Inflammatory macrophage treated with lipopolysaccharide for 1 hour (primary cell): ENCODE data around the gene CEP41.
"Not testable (repeated sequence)": the region's sequence is repeated elsewhere in the genome, so short reads cannot be mapped to it uniquely, and the experiment has no call there.

Experiments
- DNase-seq, 2 donors: peaks; one replicate each; pipeline ENCODE4 v3.0.0-alpha.2; 2020 to 2022

The CEP41 gene

DNA sequence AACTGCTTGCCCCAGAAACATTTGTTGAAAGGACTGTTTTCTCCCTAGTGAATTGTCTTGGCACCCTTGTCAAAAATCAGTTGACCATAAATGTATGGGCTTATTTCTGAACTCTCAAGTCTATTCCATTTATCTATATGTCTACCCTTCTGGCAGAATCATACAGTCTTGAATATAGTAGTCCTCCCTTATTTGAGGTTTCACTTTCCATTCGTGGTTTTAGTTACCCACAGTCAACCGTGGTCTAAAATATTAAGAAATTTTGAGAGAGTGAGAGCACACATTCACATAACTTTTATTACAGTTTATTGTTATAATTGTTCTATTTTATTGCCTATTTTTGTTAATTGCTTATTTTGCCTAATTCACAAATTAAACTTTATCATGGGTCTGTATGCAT, 17.4 kb upstream of the CEP41 start:
- peak in 1 of 2 donors; percentile 30 for DNase-seq

DNA sequence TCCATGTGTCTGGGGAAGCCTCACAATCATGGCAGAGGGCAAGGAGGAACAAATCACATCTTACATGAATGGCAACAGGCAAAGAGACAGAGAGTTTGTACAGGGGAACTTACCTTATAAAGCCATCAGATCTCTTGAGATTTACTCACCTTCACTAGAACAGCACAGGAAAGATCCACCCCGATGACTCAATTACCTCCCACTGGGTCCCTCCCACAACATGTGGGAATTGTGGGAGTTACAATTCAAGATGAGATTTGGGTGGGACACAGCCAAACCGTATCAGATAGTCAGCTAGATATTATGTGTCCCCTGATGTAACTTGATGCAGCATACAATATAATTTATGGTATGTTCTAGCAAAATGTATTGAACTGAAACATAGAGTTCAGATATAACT, 14.1 kb upstream of the CEP41 start:
- DNase-seq, result no peak

DNA sequence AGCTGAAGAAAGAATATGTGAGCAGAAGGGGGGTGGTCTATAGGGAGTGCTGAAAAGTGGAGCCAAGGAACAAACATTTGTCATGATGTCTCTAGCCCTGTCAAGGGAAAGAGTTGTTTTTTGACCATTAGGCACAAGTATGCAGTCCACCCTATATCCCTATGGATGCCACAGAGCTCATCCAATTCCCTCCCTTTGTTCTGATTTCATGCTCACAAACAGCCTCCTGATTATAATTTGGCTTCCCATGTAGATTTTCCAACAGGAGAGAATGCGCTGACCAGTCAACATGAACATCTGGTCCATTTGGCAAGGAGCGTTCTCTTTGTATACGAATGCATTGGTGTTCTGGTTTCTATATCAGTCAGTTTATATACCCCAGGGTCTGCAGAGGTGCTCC, 12.1 kb upstream of the CEP41 start:
- no peak for DNase-seq

DNA sequence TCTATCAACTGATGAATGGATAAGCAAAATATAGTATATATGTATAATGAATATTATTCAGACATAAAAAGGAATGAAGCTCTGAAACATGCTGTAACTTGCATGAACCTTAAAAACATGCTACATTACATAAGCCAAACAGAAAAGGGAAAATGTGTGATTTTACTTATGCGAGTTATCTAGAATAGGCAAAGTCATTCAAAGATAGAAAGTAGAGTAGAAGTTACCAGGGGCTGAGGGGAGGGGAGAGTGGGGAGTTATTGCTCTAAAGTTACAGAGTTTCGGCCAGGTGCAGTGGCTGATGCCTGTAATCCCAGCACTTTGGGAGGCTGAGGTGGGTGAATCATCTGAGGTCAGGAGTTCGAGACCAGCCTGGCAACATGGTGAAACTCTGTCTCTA, 10.5 kb upstream of the CEP41 start:
- DNase-seq, result not testable (repeated sequence)

DNA sequence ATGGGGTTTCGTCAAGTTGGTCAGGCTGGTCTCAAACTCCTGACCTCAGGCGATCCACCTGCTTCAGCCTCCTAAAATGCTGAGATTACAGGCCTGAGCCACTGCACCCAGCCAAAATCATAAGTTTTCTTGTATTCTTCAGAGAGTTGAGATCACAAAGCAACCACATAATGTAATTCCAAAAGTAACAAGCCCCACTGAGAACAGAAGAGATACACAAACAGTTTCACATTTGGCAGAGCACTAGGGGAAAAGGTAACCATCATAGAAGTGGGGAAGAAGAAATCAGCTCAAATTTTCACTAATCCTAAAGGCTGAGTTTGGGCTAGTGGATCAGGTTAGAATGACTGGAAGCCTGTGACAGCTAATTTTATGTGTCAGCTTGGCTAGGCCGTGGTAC, 5.4 kb upstream of the CEP41 start:
- no peak for DNase-seq

DNA sequence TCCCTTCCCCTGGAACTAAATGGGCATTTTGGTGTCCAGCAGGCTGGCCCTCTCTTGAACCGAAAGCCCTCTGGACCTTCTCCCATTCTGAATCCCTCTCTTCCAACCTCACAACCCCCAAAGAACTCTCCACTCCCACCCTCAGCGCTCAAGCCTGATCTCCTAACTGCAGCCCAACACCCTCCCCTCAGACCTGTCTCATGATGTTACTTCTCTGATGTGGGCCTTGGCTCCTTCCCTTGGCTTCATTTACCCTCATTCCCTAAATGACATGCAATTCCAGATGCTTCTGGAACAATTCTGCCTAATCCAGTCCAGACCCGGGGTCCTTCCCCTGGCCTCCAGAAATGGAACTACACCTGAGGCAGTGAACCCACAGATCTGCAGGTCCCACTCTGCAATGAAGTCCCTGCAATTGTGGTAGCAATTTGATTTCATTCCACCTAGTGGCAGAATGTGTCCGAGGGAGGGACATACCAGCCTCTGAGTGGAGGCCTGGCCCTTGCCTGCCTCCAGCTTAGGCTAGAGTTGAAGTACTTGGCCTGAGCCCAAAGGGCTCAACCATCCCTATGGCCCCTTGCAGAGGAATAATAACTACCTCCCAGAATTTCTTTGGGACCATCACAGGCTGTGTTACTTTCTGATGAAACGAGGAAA, 4.1 kb upstream of the CEP41 start:
- no peak for DNase-seq

DNA sequence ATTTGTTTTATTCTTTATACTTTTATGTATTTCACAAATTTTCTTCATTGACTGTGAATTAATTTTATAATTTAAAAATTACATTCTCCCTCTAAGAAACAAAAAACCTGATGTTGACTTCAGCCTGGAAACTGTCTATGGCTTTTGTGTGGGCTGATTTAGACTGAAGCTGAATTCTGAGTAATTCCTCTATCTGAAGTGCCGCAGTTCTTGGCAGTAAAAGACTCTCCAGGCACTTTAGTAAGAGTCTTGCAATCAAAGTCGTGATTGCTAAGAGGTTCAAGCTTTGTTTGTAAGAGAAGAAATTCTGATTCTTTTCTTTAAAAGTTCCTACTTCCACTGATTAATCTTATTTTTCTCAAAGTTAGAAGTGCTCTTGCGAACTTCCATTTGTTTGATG, 3.4 kb upstream of the CEP41 start:
- no peak for DNase-seq

DNA sequence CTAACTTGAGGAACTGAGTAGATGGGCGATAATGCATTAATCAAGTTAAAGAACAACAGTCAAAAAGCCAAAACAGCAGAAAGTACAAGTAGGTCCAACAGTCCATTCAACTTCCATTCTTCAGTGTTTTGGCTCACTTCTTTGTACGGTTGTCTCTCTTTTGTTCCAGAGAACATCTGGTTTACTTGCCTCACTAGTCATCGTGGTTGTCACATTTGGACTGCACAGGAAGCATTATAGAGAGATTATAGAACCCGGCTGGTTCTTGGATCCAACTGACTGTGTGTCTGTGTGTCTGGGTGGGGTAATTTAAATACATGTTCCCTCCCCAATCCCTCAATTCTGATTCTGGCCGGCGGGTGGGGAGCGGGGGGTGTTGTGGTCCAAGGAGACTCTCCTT, 1.8 kb upstream of the CEP41 start:
- no peak for DNase-seq

DNA sequence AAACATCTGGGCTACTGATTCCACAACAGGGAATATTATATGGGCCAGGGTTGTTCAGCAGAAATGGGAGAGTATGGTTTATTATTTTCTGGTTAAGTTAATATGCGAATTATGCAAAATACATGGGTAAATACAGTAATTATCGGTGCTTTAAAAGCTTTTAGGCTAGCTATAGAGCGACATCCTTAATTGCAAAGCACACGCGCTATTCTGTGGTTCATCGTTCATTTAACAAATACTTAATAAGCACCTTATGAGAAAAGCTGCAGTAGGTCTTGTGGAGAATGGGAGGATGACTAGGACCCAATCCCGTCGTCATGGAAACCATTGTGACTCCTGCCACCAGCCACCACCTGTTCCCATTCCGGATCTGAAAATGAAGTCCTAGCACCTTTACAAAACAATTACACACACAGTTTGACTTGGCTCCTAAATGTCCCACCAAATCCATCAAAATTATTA, 623 bp upstream of the CEP41 start:
- no peak for DNase-seq

DNA sequence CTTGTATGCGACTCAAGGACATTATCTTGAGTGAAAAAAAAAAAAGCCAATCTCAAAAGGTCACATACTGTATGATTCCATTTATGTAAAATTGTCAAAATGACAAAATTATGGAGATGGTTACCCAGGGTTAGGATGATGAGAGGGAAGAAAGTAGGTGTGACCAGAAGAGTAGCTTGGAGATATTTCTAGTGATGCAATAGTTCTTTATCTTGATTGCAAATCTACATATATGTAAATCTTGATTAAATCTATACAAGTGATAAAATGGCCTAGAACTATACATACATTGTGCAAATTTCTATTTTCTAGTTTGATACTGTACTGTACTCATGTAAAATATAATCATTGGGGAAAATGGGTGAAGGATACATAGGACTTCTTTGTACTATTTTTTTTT, 4.6 kb downstream of the CEP41 start:
- no peak for DNase-seq

DNA sequence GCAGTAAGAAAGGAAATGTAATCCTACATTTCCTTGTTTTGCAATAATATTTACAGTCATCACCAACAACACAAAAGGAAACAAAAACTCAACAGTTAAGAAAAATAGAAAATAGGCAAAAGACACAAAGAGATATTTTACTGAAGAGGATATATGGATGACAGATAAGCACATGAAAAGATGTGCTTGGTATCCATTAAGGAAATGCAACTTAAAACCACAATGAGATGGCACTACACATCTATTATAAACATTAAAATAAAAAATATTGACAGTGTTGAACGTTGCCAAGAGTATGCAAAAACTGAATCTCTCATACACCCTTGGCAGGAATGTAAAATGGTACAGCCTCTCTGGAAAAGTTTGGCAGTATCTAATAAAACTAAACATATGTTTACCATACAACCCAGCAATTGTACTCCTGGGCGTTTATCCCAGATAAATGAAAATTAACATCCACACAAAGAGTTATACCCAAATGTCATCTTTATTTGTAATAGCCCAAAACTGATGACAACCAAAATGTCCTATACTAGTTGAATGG, 5.4 kb downstream of the CEP41 start:
- no peak for DNase-seq

DNA sequence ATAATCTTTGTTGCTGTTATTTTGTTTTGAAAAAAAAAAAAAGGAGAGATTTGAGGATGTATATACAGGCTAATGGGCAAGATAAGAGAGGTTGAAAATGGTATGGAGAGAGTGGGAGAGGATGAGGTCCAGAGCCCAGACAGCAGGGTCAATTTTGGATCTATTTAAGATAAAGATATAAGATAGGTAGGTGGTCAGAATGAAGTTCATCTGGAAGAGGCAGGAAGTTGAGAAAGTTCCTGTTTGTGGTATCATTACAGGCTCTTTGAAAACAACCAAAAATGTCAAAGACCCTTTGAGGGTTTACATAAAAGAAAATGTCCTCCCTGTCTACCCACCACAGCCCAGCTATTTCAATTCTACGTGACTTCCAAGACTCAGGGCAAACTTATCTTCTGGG, 7.5 kb downstream of the CEP41 start:
- DNase-seq, result no peak

DNA sequence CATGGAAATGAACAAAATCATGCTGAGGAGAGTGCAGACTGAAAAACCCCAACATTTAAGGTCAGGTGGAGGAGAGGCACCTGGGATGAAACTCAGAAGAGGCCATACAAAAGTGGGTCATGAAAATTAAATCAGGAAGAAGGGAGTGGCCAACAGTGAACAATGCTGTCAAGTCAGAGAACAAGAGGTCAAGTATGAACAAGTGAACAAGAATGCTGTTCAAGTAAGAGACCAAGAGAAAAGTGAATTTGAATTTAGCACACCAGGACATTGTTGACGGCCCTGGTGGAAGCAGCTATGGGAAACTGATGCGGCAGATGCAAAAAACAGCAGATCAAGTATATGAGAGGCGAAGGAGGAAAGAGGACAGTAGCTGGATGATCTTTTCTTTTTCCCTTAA, 7.9 kb downstream of the CEP41 start:
- no peak for DNase-seq

DNA sequence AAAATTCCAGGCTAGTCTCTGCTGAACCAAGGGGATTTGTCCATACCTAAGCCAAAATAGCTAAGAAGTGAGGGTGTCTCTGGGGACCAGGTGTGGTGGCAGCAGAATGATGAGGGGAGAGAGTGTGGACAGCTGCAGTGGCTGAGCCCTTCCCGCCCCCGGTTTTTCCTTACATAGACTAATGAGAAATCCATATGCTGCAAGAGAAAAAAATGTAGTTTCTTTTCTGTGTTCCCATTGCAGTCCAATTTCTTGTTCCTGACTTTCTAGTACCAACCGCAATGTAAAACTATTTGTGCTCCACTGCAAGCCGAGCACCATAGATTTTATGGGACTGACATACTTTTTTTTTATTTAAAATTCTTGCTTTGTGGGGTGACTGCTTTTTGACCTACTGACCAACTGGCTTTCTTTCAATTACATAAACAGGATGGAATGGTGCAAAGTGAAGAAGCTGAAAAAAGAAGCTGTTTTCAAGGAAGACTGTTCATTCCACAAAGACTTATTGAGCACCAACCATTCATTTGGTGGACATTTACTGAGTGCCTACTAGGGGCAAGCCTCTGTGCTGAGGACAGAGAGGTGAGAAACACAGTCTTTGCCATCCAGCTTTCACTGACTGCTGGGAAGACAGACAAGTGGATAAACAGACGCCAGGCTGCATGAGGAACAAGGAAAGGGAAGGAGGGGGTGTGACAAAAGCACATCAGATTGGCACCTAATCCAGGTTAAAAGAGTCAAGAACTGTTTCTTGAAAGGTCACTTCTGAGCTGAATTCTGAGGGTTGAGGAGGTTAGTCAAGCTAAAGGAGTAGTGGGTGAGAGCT, 9.8 kb downstream of the CEP41 start:
- DNase-seq, result peak; percentile 43 to 46

DNA sequence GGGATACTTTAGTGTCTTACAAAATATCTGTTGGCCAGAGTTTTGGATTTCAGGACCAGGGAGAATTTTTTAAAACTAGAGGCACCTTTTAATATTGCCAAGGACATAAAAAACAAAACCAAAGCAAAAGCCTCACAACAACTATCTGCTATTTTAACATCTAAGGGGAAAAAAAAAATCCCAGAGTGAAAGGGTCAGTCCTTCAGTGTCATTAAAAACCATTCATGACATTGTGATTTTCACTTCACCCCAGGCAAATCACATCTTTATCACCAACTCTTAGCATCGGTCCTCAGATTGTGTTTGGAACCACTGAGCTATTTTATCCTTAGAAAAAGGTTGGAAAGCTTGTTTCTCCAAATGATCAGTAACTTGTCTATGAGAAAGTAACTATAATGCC, 10.7 kb downstream of the CEP41 start:
- no peak for DNase-seq

DNA sequence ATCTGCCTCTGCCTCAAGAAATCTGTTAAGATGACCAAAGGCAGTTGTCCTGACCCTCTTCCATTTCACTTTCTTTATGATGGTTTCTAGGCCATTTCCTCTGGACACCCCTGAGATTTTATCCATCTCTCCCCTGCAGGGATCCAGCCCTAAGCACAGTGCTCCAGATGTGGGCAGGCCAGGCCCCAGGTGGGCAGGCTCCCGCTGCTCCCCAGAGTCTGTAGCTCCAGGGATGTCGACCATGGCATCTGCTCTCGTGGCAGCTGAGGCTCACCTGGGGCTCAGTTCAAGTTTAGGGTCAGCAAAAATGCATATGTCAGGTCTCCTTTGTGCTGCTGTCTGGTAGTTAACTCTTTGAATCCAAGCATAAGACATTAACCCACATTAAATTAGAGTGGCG, 11.8 kb downstream of the CEP41 start:
- no peak for DNase-seq

DNA sequence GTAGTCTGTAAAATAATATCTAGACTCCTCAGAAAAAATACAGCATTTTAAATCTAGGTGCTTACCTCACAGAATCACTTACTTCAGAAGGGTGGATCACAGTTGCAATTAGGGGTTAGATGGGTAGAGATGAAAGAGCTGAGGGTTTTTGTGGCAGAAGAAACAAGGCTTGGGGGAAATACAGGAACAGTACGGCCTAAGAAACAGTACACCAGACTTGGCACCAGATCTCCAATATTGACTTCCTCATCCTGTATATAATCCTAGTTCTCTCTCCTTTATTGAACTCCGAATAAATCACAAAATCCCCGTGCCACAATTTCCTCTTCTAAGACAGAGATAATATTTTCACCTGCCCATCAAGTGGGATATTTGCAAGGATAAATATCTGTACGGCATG, 14.3 kb downstream of the CEP41 start:
- DNase-seq, result no peak

DNA sequence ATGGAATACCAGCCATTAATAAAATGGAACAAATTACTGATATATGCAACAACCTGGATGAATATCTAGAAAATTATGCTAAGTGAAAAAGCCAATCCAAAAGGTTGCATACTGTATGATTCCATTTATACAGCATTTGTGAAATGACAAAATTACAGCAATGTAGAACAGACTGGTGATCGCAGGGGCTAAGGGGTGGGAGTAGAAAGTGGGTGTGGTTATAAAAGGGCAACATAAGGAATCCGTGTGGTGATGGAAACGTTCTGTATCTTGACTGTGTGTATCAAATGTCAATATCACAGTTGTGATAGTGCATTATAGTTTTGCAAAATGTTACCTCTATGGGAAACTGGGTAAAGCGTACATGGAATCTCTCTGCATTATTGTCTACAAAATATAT, 15.0 kb downstream of the CEP41 start:
- no peak for DNase-seq

DNA sequence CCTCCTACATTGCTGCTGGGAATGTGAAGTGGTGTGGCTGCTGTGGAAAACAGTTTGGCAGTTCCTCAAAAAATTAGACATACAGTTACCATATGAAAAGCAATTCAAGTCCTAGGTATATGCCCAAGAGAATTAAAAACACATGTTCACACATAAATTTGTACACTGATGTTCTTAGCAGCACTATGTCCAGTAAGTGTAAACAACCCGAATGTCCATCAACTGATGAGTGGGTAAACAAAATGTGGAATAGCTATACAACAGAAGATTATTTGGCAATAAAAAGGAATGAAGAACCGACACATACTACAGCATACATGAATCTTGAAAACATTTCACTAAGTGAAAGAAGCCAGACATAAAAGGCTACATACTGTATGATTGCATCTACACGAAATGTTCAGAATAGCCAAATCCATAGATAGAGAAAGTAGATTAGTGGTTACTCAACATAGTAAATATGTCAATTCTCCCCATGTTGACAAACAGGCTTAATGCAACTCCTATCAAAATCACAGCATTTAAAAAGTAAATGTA, 17.2 kb downstream of the CEP41 start:
- DNase-seq, result no peak

DNA sequence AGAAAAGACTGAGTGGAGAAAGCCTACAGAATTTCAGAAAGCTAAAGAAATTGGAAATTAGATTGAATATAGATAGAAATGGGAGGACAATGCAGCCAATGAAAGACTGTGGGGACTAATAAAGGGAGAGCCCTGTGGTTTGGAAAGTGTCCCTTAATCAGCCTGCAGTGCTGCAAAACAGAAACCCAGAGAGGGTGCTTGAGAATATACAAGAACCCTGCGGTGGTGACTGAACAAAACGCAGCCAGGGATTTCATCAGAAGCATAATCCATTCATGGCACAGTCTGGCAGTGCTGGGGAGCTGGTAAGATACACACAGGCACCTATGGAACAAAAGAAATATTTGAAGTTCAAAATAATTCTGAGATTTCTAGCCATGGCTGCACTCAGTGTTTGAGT, 19.1 kb downstream of the CEP41 start:
- DNase-seq, result no peak

DNA sequence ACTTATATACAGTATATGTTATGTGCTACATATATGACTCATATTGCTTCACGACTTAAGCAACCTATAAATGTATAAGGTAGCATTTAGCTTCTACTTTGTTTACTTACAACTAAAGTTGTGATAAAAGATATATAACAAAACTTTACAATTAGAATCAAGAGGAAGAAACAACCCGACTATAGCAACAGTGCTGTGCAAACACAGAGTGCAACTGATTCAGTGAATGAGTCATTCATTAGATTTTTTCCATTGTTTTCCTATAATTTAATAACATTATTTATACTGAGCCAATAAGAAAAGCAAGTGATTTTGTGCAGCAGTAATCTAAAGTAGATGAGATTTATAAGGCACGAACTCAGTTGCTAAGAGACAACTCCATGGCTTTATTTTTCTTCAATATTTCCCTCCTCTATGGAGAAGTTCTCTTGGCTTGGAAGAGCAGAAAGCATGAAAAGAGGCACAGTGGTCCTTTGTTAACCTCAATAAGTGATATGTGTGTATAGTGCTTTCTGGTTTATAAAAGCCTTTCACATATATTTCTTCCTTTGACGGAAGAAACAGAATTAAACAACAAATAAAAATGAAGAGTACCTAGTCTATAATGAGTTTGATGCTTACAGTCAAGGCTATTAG, 19.8 kb downstream of the CEP41 start:
- no peak for DNase-seq

DNA sequence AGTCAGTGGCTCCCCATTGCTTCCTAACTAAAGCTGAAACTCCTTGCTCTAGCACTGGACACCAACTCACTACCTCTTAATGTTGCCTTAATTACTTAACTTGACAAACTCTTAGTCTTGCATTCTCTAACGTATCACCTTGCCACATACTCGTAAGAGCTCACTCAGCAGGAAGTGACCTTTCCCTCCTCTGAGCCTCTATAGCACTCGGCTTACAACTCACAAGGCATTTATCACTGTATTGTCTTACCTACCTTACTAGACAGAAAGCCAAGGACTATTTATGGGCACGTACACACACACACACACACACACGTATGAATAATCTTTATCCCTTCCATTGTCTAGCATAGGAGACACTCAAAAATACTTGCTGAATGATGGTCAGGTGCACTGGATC, 21.2 kb downstream of the CEP41 start:
- no peak for DNase-seq

DNA sequence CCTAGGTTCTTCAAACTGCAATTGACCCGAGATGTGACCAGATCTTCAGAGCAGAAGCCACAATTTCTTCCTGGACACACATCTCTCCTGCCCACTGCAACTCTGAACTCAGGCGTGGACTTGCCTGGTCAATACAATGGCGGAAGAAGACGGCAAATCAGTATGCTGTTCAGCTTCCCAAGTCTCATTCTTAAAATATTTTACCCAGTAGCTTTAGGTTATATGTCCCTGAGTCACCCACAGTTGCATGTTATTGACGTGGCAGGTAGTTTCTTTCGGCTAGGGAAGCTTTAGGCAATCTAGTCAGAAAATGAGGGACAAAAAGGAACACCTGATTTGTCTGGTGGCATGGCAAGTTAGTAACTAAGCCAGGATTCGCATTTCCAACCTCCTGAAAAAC, 22.5 kb downstream of the CEP41 start:
- no peak for DNase-seq

DNA sequence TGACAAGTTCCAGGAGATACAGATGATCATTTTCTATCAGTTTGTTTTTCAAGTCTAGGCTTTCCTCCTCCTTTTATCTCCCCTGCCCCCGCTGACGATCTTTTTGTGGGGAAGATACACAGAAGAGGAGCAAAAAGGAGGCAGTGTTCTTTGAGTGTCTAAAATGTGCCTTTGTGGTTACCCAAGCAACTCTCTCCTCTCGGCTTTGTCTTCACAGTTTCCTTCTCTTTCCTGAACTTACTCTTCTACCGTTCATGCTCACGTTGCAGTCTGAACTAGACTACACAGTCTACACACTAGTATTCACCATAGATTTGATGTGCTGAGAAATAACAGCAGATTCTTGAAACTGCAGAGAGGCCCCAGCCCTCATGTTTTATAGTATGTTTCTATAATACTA, 23.6 kb downstream of the CEP41 start:
- DNase-seq, result no peak
